Heart left ventricle (tissue), 16 donors: ENCODE data around the gene TCF19. TPM values are rescaled to one million over a fixed set of nuclear protein-coding genes. Genes with fewer than 3 reads are reported as not detected.

Source experiments
- ATAC-seq, 4 donors: fragments of 200-7000 bp; cut with Tn5 transposase; one replicate each; pipeline ENCODE4 v1.9.1; 2020 to 2022; ENCODE audit warnings: moderate library complexity in 4 of 4, mild to moderate bottlenecking in 3 of 4, moderate number of reproducible peaks in 1 of 4
- DNase-seq, 5 donors: peaks; one replicate each; pipeline ENCODE4 v3.0.0-alpha.2; 2020
- H3K27ac ChIP-seq, 12 donors: fragments of 200-600 bp; sonication (generic) in 4 of 12; one replicate each; pipeline versions ENCODE4 v1.5.0 to v1.8.0; 2016 to 2022; ENCODE audit warnings: mild to moderate bottlenecking in 2 of 12
- H3K27me3 ChIP-seq, 9 donors: fragments of 200-600 bp; sonication (generic) in 2 of 9; one replicate each; pipeline versions ENCODE4 v1.5.1 to v1.8.0; 2016 to 2022; ENCODE audit warnings: mild to moderate bottlenecking in 3 of 9
- H3K36me3 ChIP-seq, 9 donors: fragments of 200-600 bp; sonication (generic) in 2 of 9; one replicate each; pipeline versions ENCODE4 v1.5.0 to v1.8.0; 2018 to 2022; ENCODE audit warnings: mild to moderate bottlenecking in 2 of 9
- H3K4me1 ChIP-seq, 12 donors: fragments of 200-600 bp; sonication (generic) in 4 of 12; one replicate each; pipeline versions ENCODE4 v1.5.0 to v1.8.0; 2016 to 2022; ENCODE audit warnings: mild to moderate bottlenecking in 3 of 12
- H3K4me3 ChIP-seq, 12 donors: fragments of 200-600 bp; sonication (generic) in 4 of 12; one replicate each; pipeline versions ENCODE4 v1.5.0 to v1.8.0; 2017 to 2022; ENCODE audit warnings: mild to moderate bottlenecking in 9 of 12, moderate library complexity in 4 of 12
- H3K9me3 ChIP-seq, 12 donors: fragments of 200-600 bp; sonication (generic) in 4 of 12; one replicate each; pipeline versions ENCODE4 v1.5.0 to v1.8.0; 2016 to 2022; ENCODE audit warnings: mild to moderate bottlenecking in 1 of 12
- POLR2A ChIP-seq, 2 donors: fragments of 450-650 bp; IDR thresholded peaks; one replicate each; pipeline ENCODE4 v1.6.1; 2017; ENCODE audit warnings: antibody characterized with exemption in 2 of 2, mild to moderate bottlenecking in 2 of 2, moderate library complexity in 2 of 2
- WGBS, 4 donors: extraction: QIAGEN DNeasy Blood & Tissue Kit in 2 of 4; methylation state at CpG; one replicate each; pipeline versions ENCODE4 v1.1.5 to v1.1.7; 2013 to 2018; 5-methylcytosine and 5-hydroxymethylcytosine counted together
- intact Hi-C, 10 donors: fragments of 100-400 bp; cut with DNase I; formaldehyde crosslinking; loops; one replicate each; pipeline versions ENCODE4 v1.11.1 to v1.14.2; 2022
- polyA plus RNA-seq, 2 donors: library from polyadenylated mRNA; stranded (reverse); fragments of 200-250 nt; gene quantifications; one replicate each; pipeline ENCODE4 v1.2.3, GENCODE V29; 2013
- total RNA-seq, 9 donors: library from RNA; depleted of rRNA in 2 of 9; stranded (reverse); fragments of >200 nt in 2 of 9; fragmentation: NEBNext Ultra II Directional in 3 of 9; extraction: Animal tissue kit (Norgen Biotek cat#: 25700) in 3 of 9; gene quantifications; one replicate each; pipeline versions ENCODE4 v1.1.0 to v1.2.4, GENCODE V29; 2016 to 2023
- TF ChIP-seq, protein P1 (sequence below), 12 donors: fragments of 200-600 bp; sonication (generic) in 4 of 12; IDR thresholded peaks; one replicate each; pipeline versions ENCODE4 v1.5.0 to v1.8.0; 2018 to 2022; ENCODE audit warnings: antibody characterized with exemption in 12 of 12, mild to moderate bottlenecking in 5 of 12
- donor health status: ischemic (EF 13 %, LVEDD 7.1; RV severe dilation, severe dysfunction).
- donor health status: healthy with polysubstance abuse.
- donor health status: DM: no; HTN: yes; CAD: no.
- donor health status: DM: no; HTN: no; CAD: no.
- donor health status: ischemic (EF 25% LVEDD 6.9; RV normal size, moderate dysfunction).
- donor health status: ischemic (EF 25% LVEDD 5.7; RV mildly dilated, moderate dysfunction).
- donor health status: healthy.
- donor health status: DM: yes; HTN: yes; CAD: no.
- donor health status: ischemic (EF 35%, LVEDD 5.7; RV mildly dilated, moderate dysfunction).
- donor health status: nonischemic (EF 11% LVEDD 7.7; RV severe dilation, severe dysfunction).
- donor health status: DM: yes; HTN: yes; CAD: no.
- donor health status: PGD.
- donor health status: ischemic (EF 29% LVEDD 5.4; RV normal size, mild dysfunction).
- donor health status: nonischemic (EF 23%, LVEDD 6.1; RV moderate dilation, normal function).

The TCF19 gene
- total and polyA plus RNA-seq, 11 donors, result 1.8 to 12.9 (median 2.6) TPM

DNA sequence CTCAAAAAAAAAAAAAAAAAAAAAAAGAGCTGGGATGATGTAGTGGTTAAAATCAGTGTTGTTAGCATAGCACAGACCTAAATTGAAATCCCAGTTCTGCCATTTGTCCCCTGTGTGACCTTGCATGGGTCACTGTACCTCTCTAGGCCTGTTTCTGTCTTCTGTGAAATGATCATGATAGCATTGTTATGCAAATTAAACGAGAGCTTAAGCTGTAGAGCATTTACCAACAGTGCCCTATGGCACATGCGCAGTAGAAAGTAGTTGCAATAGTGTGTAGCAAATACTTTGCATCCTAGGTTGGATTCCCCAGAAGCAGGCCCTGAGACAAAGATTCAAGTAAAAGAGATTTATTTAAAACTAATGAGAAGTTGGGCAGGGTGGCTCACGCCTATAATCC lies 26.8 kb upstream of the TCF19 start:
- Histone ChIP-seq H3K27ac (no peak overlapping the region), H3K9me3 (no peaks in the 10 kb centered on the region), H3K4me3 (no peak overlapping the region), H3K4me1 (peaks cover 0 to 17% (median 5%) of the 10 kb centered on the region in 12 donors), H3K27me3 (no peaks in the 10 kb centered on the region), H3K36me3 (no peaks in the 10 kb centered on the region)
- intact Hi-C loops, result loop anchor here in 1 of 10 donors (10.0 kb wide), 1 partner anchor 143 kb away; the partner anchor contains the start of gene HLA-C
- TF ChIP-seq, protein P1, sequence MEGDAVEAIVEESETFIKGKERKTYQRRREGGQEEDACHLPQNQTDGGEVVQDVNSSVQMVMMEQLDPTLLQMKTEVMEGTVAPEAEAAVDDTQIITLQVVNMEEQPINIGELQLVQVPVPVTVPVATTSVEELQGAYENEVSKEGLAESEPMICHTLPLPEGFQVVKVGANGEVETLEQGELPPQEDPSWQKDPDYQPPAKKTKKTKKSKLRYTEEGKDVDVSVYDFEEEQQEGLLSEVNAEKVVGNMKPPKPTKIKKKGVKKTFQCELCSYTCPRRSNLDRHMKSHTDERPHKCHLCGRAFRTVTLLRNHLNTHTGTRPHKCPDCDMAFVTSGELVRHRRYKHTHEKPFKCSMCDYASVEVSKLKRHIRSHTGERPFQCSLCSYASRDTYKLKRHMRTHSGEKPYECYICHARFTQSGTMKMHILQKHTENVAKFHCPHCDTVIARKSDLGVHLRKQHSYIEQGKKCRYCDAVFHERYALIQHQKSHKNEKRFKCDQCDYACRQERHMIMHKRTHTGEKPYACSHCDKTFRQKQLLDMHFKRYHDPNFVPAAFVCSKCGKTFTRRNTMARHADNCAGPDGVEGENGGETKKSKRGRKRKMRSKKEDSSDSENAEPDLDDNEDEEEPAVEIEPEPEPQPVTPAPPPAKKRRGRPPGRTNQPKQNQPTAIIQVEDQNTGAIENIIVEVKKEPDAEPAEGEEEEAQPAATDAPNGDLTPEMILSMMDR (IDR thresholded peaks at IDR 0.05), result no peak
- TF ChIP-seq POLR2A (IDR thresholded peaks at IDR 0.05), result no peak
- no peak for ATAC-seq
- WGBS, 4 donors, result 77 to 92% (median 87%) methylated on average over 3 of the region's 3 CpGs
- no peak for DNase-seq

DNA sequence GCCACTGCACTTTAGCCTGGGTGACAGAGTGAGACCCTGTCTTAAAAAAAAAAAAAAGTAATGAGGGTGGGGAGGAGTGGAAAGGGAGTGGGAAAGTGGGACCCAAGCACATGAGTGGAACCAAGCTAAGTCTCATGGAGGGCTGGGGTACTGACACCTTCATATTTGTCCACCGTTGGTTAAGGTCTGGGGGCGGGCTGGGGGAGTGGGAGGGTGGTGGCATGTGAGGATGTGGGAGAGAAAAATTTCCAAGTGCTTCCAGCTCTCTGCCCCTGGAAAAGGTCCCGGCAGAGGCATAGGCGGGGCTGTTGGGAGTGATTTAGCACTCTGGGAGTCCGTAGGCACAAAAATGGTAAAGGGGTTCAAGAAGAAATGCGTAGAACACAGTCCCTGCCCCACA lies 25.6 kb upstream of the TCF19 start:
- Histone ChIP-seq H3K4me1 (peaks cover 0 to 9% (median 3%) of the 10 kb centered on the region in 12 donors), H3K9me3 (no peaks in the 10 kb centered on the region), H3K36me3 (no peaks in the 10 kb centered on the region), H3K27ac (no peak overlapping the region), H3K4me3 (no peak overlapping the region), H3K27me3 (no peaks in the 10 kb centered on the region)
- WGBS, 4 donors, result 69 to 80% (median 74%) methylated on average over 6 of the region's 6 CpGs
- no peak for TF ChIP-seq POLR2A (IDR thresholded peaks at IDR 0.05)
- TF ChIP-seq, protein P1 (IDR thresholded peaks at IDR 0.05), result no peak
- DNase-seq (no peak), ATAC-seq (no peak)
- intact Hi-C loops, result loop anchor here in 1 of 10 donors (10.0 kb wide), 1 partner anchor 142 kb away; the partner anchor contains the start of gene HLA-C

DNA sequence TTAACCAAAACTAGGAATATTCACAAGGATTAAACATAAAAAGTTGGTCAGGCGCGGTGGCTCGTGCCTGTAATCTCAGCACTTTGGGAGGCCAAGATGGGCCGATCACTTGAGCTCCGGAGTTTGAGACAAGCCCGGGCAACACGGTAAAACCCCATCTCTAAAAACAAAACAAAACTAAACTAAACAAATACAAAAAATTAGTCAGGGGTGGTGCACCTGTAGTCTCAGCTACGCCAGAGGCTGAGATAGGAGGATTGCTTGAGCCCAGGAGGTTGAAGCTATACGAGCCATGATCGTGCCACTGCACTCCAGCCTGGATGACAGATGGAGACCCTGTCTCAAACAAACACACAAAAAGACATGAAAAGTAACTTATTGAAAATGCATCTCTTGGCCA lies 22.7 kb upstream of the TCF19 start:
- Histone ChIP-seq H3K27me3 (no peaks in the 10 kb centered on the region), H3K27ac (no peak overlapping the region), H3K36me3 (no peaks in the 10 kb centered on the region), H3K4me1 (peaks cover 0 to 15% (median 9%) of the 10 kb centered on the region in 12 donors), H3K9me3 (no peaks in the 10 kb centered on the region), H3K4me3 (no peak overlapping the region)
- intact Hi-C loops, result loop anchor here (2.0 to 10.0 kb wide), 5 partner anchors 42 to 232 kb away; partner anchors contain the start of gene HLA-C (in 1 of the 10)
- 85 to 89% (median 86%) methylated on average over 10 of the region's 10 CpGs for WGBS, 4 donors
- DNase-seq, result no peak
- no peak for TF ChIP-seq POLR2A (IDR thresholded peaks at IDR 0.05)
- no peak for ATAC-seq

DNA sequence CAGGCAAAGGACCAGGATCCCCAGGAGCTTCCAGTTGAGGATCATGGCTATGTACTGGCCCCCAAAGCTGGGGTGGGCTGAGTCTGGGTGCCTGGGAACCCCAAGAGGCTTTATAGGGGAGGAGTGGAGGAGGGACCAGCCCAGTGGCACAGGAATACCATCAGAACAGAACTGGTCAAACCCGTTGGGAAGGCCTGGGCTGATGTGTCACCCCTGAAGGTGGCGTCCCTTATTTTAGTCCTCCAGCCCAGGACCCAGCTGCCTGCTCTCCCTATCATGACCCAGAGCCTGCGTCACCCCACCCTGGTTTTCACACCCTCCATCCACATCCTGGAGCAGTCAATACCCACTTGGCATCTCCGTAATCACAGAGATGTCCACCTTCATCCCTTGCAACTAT lies 19.4 kb upstream of the TCF19 start, which contains the start of gene PSORS1C2:
TSS of gene PSORS1C2 (minus strand) at position 85 of the 400 bp plus-strand sequence. CDS start at position 45, 40 bp downstream.
- H3K9me3 ChIP-seq, result no peaks in the 10 kb centered on the region
- ATAC-seq, result no peak
- H3K4me1 ChIP-seq, result peaks cover 0 to 38% (median 24%) of the 10 kb centered on the region in 12 donors
- TF ChIP-seq, protein P1 (IDR thresholded peaks at IDR 0.05), result no peak
- TF ChIP-seq POLR2A (IDR thresholded peaks at IDR 0.05), result no peak
- no peak for DNase-seq
- 82 to 89% (median 87%) methylated on average over 4 of the region's 4 CpGs for WGBS, 4 donors
- peak within 1 kb of the TSS in 5 of 12 donors; percentile 21 to 42 (median 33) for H3K4me3 ChIP-seq
- intact Hi-C loops, result loop anchor here in 7 of 10 donors (2.0 to 10.0 kb wide), 6 partner anchors 38 to 228 kb away; partner anchors contain the start of gene HLA-C (in 1 of the 7)
- H3K36me3 ChIP-seq, result peaks cover 0 to 7% (median 0%) of the 10 kb centered on the region in 9 donors
- H3K27me3 ChIP-seq, result no peaks in the 10 kb centered on the region
- H3K27ac ChIP-seq, result peak within 1 kb of the TSS in 1 of 12 donors; percentile 32
